Glutamatergic neuron (in vitro differentiated cells): ENCODE data around the gene PSG5. TPM values are rescaled to one million over a fixed set of nuclear protein-coding genes. Genes with fewer than 3 reads are reported as not detected.
"Not testable (repeated sequence)": the region's sequence is repeated elsewhere in the genome, so short reads cannot be mapped to it uniquely, and the experiment has no call there.

Experiments
- DNase-seq: peaks from one replicate; pipeline ENCODE4 v3.0.0; 2022
- H3K27ac Mint-ChIP-seq: one replicate; pipeline ENCODE4 v1.8.0; 2020; ENCODE audit warnings: mild to moderate bottlenecking, mixed read lengths, inconsistent platforms; ENCODE audit not compliant: unreplicated experiment
- H3K27me3 Mint-ChIP-seq: one replicate; pipeline ENCODE4 v1.8.0; 2020; ENCODE audit warnings: mild to moderate bottlenecking, moderate library complexity, mixed read lengths, inconsistent platforms; ENCODE audit not compliant: unreplicated experiment
- H3K36me3 Mint-ChIP-seq: one replicate; pipeline ENCODE4 v1.8.0; 2020; ENCODE audit warnings: mild to moderate bottlenecking, mixed read lengths, inconsistent platforms; ENCODE audit not compliant: unreplicated experiment
- H3K4me1 Mint-ChIP-seq: one replicate; pipeline ENCODE4 v1.8.0; 2020; ENCODE audit warnings: mild to moderate bottlenecking, low read depth, mixed read lengths, inconsistent platforms; ENCODE audit not compliant: unreplicated experiment
- H3K4me3 Mint-ChIP-seq: one replicate; pipeline ENCODE4 v1.8.0; 2020; ENCODE audit warnings: mild to moderate bottlenecking, mixed read lengths, inconsistent platforms; ENCODE audit not compliant: unreplicated experiment
- H3K9me3 Mint-ChIP-seq: one replicate; pipeline ENCODE4 v1.8.0; 2020; ENCODE audit warnings: mild to moderate bottlenecking, moderate library complexity, mixed read lengths, inconsistent platforms; ENCODE audit not compliant: unreplicated experiment
- total RNA-seq: library from RNA; stranded (reverse); fragmentation: NEBNext Ultra II Directional; extraction: Animal tissue kit (Norgen Biotek cat#: 25700); gene quantifications from one replicate; pipeline ENCODE4 v1.2.1, GENCODE V29; 2021; ENCODE audit not compliant: unreplicated experiment
- TF ChIP-seq, protein P1 (sequence below): fragments of 200-600 bp; sonication (generic); IDR thresholded peaks from one replicate; pipeline ENCODE4 v1.5.0; 2021; ENCODE audit not compliant: partially characterized antibody, unreplicated experiment

PSG5 gene
- total RNA-seq, 1 donor from 2014 or later = not detected

DNA sequence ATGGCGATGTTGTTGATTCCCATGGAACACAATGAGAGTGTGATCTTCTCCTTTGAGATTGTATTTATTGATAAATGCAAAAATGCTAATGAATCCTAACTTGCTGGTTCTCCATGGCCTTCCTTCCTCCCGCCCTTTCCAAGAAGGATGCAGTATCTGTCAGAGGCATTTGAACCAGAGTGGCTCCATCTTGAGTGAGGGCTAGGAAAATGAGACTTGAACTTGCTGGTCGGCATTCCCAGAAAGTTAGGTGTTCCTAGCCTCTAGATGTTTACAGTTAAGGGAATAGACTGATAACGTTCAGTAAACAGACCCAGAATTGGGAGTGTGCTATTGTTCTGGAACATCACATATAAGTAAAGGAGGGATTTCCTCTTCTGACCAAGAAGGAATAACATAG lies 59.6 kb downstream of the PSG5 start:
- H3K27ac Mint-ChIP-seq = no peak overlapping the region
- no peaks in the 10 kb centered on the region for H3K36me3 Mint-ChIP-seq
- no peaks in the 10 kb centered on the region for H3K4me1 Mint-ChIP-seq
- H3K9me3 Mint-ChIP-seq = no peaks in the 10 kb centered on the region
- no peak overlapping the region for H3K4me3 Mint-ChIP-seq
- H3K27me3 Mint-ChIP-seq = no peaks in the 10 kb centered on the region
- DNase-seq = no peak
- TF ChIP-seq, protein P1, sequence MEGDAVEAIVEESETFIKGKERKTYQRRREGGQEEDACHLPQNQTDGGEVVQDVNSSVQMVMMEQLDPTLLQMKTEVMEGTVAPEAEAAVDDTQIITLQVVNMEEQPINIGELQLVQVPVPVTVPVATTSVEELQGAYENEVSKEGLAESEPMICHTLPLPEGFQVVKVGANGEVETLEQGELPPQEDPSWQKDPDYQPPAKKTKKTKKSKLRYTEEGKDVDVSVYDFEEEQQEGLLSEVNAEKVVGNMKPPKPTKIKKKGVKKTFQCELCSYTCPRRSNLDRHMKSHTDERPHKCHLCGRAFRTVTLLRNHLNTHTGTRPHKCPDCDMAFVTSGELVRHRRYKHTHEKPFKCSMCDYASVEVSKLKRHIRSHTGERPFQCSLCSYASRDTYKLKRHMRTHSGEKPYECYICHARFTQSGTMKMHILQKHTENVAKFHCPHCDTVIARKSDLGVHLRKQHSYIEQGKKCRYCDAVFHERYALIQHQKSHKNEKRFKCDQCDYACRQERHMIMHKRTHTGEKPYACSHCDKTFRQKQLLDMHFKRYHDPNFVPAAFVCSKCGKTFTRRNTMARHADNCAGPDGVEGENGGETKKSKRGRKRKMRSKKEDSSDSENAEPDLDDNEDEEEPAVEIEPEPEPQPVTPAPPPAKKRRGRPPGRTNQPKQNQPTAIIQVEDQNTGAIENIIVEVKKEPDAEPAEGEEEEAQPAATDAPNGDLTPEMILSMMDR = no peak

DNA sequence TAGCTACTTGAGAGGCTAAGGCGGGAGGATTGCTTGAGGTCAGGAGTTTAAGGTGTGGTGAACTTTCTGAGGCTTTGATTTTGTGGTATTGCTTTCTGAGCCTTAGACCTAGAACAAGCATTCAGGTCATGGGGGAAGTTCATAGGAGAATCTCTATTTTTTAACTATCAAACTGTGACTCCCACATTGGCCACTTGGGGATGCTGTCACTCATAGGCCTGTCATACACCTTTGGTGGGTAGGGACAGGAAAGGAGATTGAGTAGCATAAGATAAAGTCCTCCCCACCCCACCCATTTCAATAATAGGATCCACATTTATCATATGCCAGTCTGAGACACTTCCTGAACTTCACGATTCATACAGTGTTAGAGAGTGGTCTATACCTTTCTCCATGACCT lies 62.0 kb downstream of the PSG5 start:
- no peak for DNase-seq
- no peak overlapping the region for H3K4me3 Mint-ChIP-seq
- H3K9me3 Mint-ChIP-seq = no peaks in the 10 kb centered on the region
- TF ChIP-seq, protein P1 = no peak
- no peaks in the 10 kb centered on the region for H3K4me1 Mint-ChIP-seq
- H3K27me3 Mint-ChIP-seq = no peaks in the 10 kb centered on the region
- H3K36me3 Mint-ChIP-seq = no peaks in the 10 kb centered on the region
- peak overlapping the region; percentile 38 for H3K27ac Mint-ChIP-seq

DNA sequence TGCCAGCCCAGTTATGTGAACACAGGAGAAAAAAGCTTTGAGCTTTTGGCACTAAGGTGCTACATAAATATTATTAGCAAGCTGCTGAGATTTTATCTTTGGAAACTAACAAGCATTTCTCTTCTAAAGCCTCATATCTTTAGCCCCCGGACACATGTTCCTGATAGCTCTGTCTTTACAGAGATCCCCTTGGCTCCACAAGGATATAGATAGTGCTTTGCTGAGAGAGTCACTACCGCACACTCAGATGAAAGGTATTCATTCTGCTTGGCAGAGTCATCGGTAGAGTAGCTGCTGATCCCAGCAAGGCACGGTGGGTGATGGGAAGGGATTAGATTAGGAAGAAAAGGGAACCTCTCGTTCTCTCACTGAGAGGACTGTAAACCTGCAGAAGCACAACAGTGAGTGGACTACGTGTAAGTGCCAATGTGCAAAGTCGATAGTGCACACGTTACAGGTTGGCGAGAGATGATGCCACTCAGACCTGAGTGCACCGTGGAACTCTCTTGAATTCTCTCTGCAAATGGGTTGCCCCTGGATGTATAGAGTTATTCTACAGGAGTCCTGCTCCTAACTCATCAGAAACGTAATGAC lies 65.8 kb downstream of the PSG5 start:
- not testable (repeated sequence) for H3K27me3 Mint-ChIP-seq, H3K9me3 Mint-ChIP-seq, H3K4me1 Mint-ChIP-seq, DNase-seq, H3K4me3 Mint-ChIP-seq, H3K36me3 Mint-ChIP-seq, H3K27ac Mint-ChIP-seq

DNA sequence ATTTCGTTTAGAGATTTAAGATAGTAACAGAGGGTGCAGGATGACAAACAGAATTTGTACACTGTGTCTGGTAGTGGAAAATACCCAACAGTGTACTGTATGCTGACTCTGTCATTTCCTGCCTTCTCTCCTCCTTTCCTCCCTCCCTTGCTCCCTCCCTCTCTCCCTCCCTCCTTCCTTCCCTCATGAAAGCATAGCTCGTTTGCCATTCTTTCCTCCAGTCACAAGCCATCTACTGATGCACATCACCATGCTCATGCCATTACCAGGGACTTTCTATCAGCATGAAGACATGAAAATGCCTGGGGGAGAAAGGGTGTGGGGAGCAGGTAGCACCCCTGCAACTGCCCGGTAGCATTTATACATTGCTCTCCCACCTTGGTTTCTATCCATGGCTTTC lies 66.8 kb downstream of the PSG5 start:
- not testable (repeated sequence) for H3K9me3 Mint-ChIP-seq, H3K27ac Mint-ChIP-seq, H3K27me3 Mint-ChIP-seq, DNase-seq, H3K36me3 Mint-ChIP-seq, H3K4me3 Mint-ChIP-seq, H3K4me1 Mint-ChIP-seq

Other genes with a start within 250 kb of the PSG5 start
- gene PSG7, start 249.3 kb downstream of the PSG5 start, total RNA-seq = not detected
- not detected for gene PSG11, start 160.1 kb downstream of the PSG5 start, total RNA-seq
- not detected for gene PSG2, start 103.8 kb downstream of the PSG5 start, total RNA-seq
- gene PSG4, start 19.1 kb upstream of the PSG5 start, total RNA-seq = not detected
- gene PSG9, start 83.0 kb upstream of the PSG5 start, total RNA-seq = not detected
- gene CD177, start 167.2 kb upstream of the PSG5 start, total RNA-seq = not detected
- not detected for gene TEX101, start 228.4 kb upstream of the PSG5 start, total RNA-seq